Mucosa of stomach (tissue), 1 donor: ENCODE results near the gene F2.

Experiments
- H3K27me3 ChIP-seq: one replicate; pipeline ENCODE4 v1.7.0; 2013; ENCODE audit warnings: mild to moderate bottlenecking, low read length; ENCODE audit not compliant: control insufficient read depth, insufficient read depth
- H3K36me3 ChIP-seq: one replicate; pipeline ENCODE4 v1.7.0; 2013; ENCODE audit warnings: low read length; ENCODE audit not compliant: control insufficient read depth, insufficient read depth
- H3K4me1 ChIP-seq: one replicate; pipeline ENCODE4 v1.7.0; 2013; ENCODE audit warnings: mild to moderate bottlenecking, low read length; ENCODE audit not compliant: control insufficient read depth, insufficient read depth
- H3K4me3 ChIP-seq: one replicate; pipeline ENCODE4 v1.7.0; 2013; ENCODE audit warnings: low read length
- H3K9ac ChIP-seq: one replicate; pipeline ENCODE4 v1.7.0; 2013; ENCODE audit warnings: mild to moderate bottlenecking, low read length, moderate library complexity
- H3K9me3 ChIP-seq: one replicate; pipeline ENCODE4 v1.7.0; 2013; ENCODE audit warnings: mild to moderate bottlenecking, low read length, moderate library complexity; ENCODE audit not compliant: control insufficient read depth
- donor health status: Pancreatic carcinoma.

The F2 gene

GRCh38 chr11:46766656-46767055 lies 47.6 kb downstream of the F2 start:
- Histone ChIP-seq H3K36me3 (peaks cover 3% of the 10 kb centered on the region), H3K9me3 (no peaks in the 10 kb centered on the region), H3K27me3 (no peaks in the 10 kb centered on the region), H3K4me3 (no peak overlapping the region), H3K4me1 (no peaks in the 10 kb centered on the region), H3K9ac (no peak overlapping the region)

- Histone ChIP-seq H3K4me3 (no peak overlapping the region), H3K4me1 (no peaks in the 10 kb centered on the region), H3K9me3 (no peaks in the 10 kb centered on the region), H3K36me3 (no peaks in the 10 kb centered on the region), H3K27me3 (no peaks in the 10 kb centered on the region), H3K9ac (no peak overlapping the region)
Observed at GRCh38 chr11:46769636-46770221, 50.7 kb downstream of the F2 start.

GRCh38 chr11:46776878-46777277 lies 57.9 kb downstream of the F2 start:
- Histone ChIP-seq H3K4me1 (no peaks in the 10 kb centered on the region), H3K9ac (no peak overlapping the region), H3K27me3 (no peaks in the 10 kb centered on the region), H3K36me3 (peaks cover 4% of the 10 kb centered on the region), H3K9me3 (no peaks in the 10 kb centered on the region), H3K4me3 (no peak overlapping the region)

GRCh38 chr11:46778416-46778815 lies 59.4 kb downstream of the F2 start:
- H3K4me3 ChIP-seq, result no peak overlapping the region
- H3K9me3 ChIP-seq, result no peaks in the 10 kb centered on the region
- H3K4me1 ChIP-seq, result no peaks in the 10 kb centered on the region
- no peak overlapping the region for H3K9ac ChIP-seq
- peaks cover 4% of the 10 kb centered on the region for H3K36me3 ChIP-seq
- no peaks in the 10 kb centered on the region for H3K27me3 ChIP-seq
